Smooth muscle cell (in vitro differentiated cells): Measurements from ENCODE around the gene FGA. TPM values are rescaled to one million over a fixed set of nuclear protein-coding genes. Genes with fewer than 3 reads are reported as not detected.

Experiments used
- DNase-seq: peaks from one replicate; lab custom pipeline; 2025; ENCODE audit not compliant: unreplicated experiment; lab: John Stamatoyannopoulos, UW
- H2AFZ ChIP-seq: fragments of 200-600 bp; sonication (generic); 2 replicates; pipeline ENCODE4 v1.6.0; 2016; ENCODE audit warnings: antibody characterized with exemption, low read depth, mild to moderate bottlenecking
- H3F3A ChIP-seq: fragments of 200-600 bp; sonication (generic); 2 replicates; pipeline ENCODE4 v1.6.0; 2017; ENCODE audit warnings: antibody characterized with exemption, low read depth
- H3K27ac ChIP-seq: fragments of 200-600 bp; sonication (generic); 2 replicates; pipeline ENCODE4 v1.5.1; 2016; ENCODE audit warnings: low read depth, mild to moderate bottlenecking
- H3K27me3 ChIP-seq: fragments of 200-600 bp; sonication (generic); 2 replicates; pipeline ENCODE4 v1.6.1; 2016; ENCODE audit warnings: low read depth, mild to moderate bottlenecking
- H3K36me3 ChIP-seq: fragments of 200-600 bp; sonication (generic); 2 replicates; pipeline ENCODE4 v1.5.1; 2016; ENCODE audit warnings: low read depth
- H3K4me1 ChIP-seq: fragments of 200-600 bp; sonication (generic); 2 replicates; pipeline ENCODE4 v1.5.1; 2016; ENCODE audit warnings: low read depth
- H3K4me2 ChIP-seq: fragments of 200-600 bp; sonication (generic); 2 replicates; pipeline ENCODE4 v1.6.0; 2016; ENCODE audit warnings: mild to moderate bottlenecking
- H3K4me3 ChIP-seq: fragments of 200-600 bp; sonication (generic); 2 replicates; pipeline ENCODE4 v1.5.1; 2016; ENCODE audit warnings: mild to moderate bottlenecking
- H3K79me2 ChIP-seq: fragments of 200-600 bp; sonication (generic); 2 replicates; pipeline ENCODE4 v1.6.0; 2016; ENCODE audit warnings: low read depth, mild to moderate bottlenecking
- H3K9ac ChIP-seq: fragments of 200-600 bp; sonication (generic); 2 replicates; pipeline ENCODE4 v1.6.0; 2016; ENCODE audit warnings: low read depth
- H3K9me3 ChIP-seq: fragments of 200-600 bp; sonication (generic); replicated peaks from 2 replicates; pipeline ENCODE4 v1.5.1; 2016; ENCODE audit warnings: low read depth
- H4K20me1 ChIP-seq: fragments of 200-600 bp; sonication (generic); 2 replicates; pipeline ENCODE4 v1.6.0; 2016; ENCODE audit warnings: low read depth
- CTCF ChIP-seq: fragments of 200-600 bp; sonication (generic); IDR thresholded peaks from 2 replicates; pipeline ENCODE4 v1.5.1; 2017; ENCODE audit warnings: borderline replicate concordance, mild to moderate bottlenecking, antibody characterized with exemption; ENCODE audit not compliant: insufficient read depth, poor library complexity, severe bottlenecking
- WGBS: methylation state at CpG from one replicate; pipeline ENCODE4 v1.1.7; 2016; ENCODE audit warnings: low lambda C conversion rate; 5-methylcytosine and 5-hydroxymethylcytosine counted together
- polyA plus RNA-seq: library from polyadenylated mRNA; unstranded; fragments of >200 nt; fragmentation: Nextera tagmentation; extraction: Ambion mirVana; gene quantifications from 2 replicates; pipeline ENCODE4 v1.2.1, GENCODE V29; 2016
- total RNA-seq: library from RNA; depleted of rRNA; stranded (reverse); fragments of >200 nt; gene quantifications from 2 replicates; pipeline ENCODE4 v1.2.3, GENCODE V29; 2014

FGA gene
- total and polyA plus RNA-seq, 2 experiments from 2014 or later, result 0.04 to 0.21 TPM

DNA sequence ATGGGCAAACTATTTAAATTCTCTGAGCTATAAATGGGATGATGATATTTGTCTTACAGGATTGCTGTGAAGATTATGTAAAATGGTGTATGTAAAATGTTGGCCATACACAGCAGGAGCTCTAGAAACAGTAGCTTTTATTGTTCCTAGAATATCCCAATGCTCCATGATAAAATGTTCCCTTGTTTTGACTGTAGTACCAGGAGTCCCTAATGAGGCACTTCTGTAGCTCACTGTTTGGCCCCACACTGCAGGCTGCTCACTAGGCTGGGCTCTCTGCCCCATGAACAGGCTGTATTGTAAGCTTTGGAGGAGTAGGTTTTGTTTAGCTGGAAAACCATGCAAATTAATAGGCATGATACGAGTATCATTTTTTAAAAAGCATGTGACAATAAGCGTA, 3.3 kb upstream of the FGA start:
- Histone ChIP-seq H3K27ac (no peak overlapping the region), H3F3A (no peaks in the 10 kb centered on the region), H3K4me1 (no peaks in the 10 kb centered on the region), H3K9me3 (no peaks in the 10 kb centered on the region), H3K27me3 (no peaks in the 10 kb centered on the region), H2AFZ (no peak overlapping the region), H3K36me3 (no peaks in the 10 kb centered on the region), H3K79me2 (no peaks in the 10 kb centered on the region), H3K4me3 (no peak overlapping the region), H4K20me1 (no peaks in the 10 kb centered on the region), H3K4me2 (no peak overlapping the region), H3K9ac (no peak overlapping the region)
- WGBS, result 75% methylated on average over 2 of the region's 2 CpGs
- DNase-seq, result no peak
- TF ChIP-seq CTCF, result no peak

DNA sequence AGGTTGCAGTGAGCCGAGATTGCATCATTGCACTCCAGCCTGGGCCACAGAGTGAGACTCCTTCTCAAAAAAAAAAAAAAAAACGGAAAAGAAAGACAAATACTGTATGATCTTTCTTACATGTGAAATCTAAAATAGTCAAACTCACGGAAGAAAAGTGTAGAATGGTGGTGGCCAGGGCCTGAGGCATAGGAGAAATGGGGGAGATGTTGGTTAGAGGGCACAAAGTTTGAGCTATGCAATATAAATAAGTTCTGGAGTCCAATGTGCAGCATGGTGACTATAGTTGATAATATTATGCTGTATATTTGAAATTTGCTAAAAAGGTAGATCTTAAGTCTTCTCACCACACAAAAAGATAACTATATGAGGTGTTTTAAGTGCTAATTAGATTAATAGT, 1.3 kb upstream of the FGA start:
- no peak for DNase-seq
- no peaks in the 10 kb centered on the region for H4K20me1 ChIP-seq
- H3K4me2 ChIP-seq, result no peak overlapping the region
- no peak overlapping the region for H3K9ac ChIP-seq
- no peaks in the 10 kb centered on the region for H3K4me1 ChIP-seq
- WGBS, result 75% methylated on average over 3 of the region's 3 CpGs
- no peaks in the 10 kb centered on the region for H3F3A ChIP-seq
- no peaks in the 10 kb centered on the region for H3K36me3 ChIP-seq
- H3K27me3 ChIP-seq, result no peaks in the 10 kb centered on the region
- H2AFZ ChIP-seq, result no peak overlapping the region
- no peak overlapping the region for H3K4me3 ChIP-seq
- no peaks in the 10 kb centered on the region for H3K9me3 ChIP-seq
- no peak for TF ChIP-seq CTCF
- H3K79me2 ChIP-seq, result no peaks in the 10 kb centered on the region
- H3K27ac ChIP-seq, result no peak overlapping the region

GRCh38 chr4:154589296-154590197, 995 bp downstream of the FGA start:
- WGBS, result 75% methylated on average over 7 of the region's 7 CpGs

More at GRCh38 chr4:154589296-154590197, 995 bp downstream of the FGA start:
- no peaks in the 10 kb centered on the region for H3K4me1 ChIP-seq
- DNase-seq, result no peak
- no peaks in the 10 kb centered on the region for H3K79me2 ChIP-seq
- peak overlapping the region; percentile 33 for H3K4me3 ChIP-seq
- H3K9me3 ChIP-seq, result no peaks in the 10 kb centered on the region
- no peaks in the 10 kb centered on the region for H4K20me1 ChIP-seq
- TF ChIP-seq CTCF, result no peak
- H3K4me2 ChIP-seq, result no peak overlapping the region
- H3F3A ChIP-seq, result no peaks in the 10 kb centered on the region
- H3K27me3 ChIP-seq, result no peaks in the 10 kb centered on the region
- H2AFZ ChIP-seq, result no peak overlapping the region
- H3K27ac ChIP-seq, result no peak overlapping the region
- no peaks in the 10 kb centered on the region for H3K36me3 ChIP-seq
- H3K9ac ChIP-seq, result no peak overlapping the region
